K562 (cell line): ENCODE results near the gene ALOX12B. TPM values are rescaled to one million over a fixed set of nuclear protein-coding genes. Genes with fewer than 3 reads are reported as not detected.
A peak's percentile ranks its signal among the peaks of the same experiment; 100 is the strongest.

Experiments used
- ATAC-seq: fragments of 200-7000 bp; cut with Tn5 transposase; 3 replicates; pipeline ENCODE4 v1.9.1; 2020; ENCODE audit warnings: moderate library complexity
- BruUV-seq: library from RNA; stranded (reverse); fragments of 400-500 nt; replicated peaks from 2 replicates; lab custom pipeline; 2021; lab: Mats Ljungman, UMichigan
- CTCF ChIA-PET: fragments of 300-600 bp; formaldehyde crosslinking; extraction: SDS; loops from one replicate; lab custom pipeline; 2021; ENCODE audit warnings: low intra/inter-chr PET ratio; lab: Yijun Ruan, JAX
- POLR2A ChIA-PET: fragments of 300-600, 350-650 bp; sonication (Branson Sonifier 250); formaldehyde crosslinking; extraction: SDS; loops from one replicate; lab custom pipeline; 2021; ENCODE audit warnings: antibody characterized with exemption, inconsistent platforms; lab: Yijun Ruan, JAX
- DNase-seq, 4 experiments: peaks; one replicate each; pipeline versions ENCODE4 v3.0.0 to v3.0.0-alpha.2; 2011 to 2018; ENCODE audit warnings: low spot score in 3 of 4, mixed read lengths in 3 of 4; ENCODE audit errors: extremely low read depth in 1 of 4
- FAIRE-seq: peaks from 2 replicates; lab custom pipeline; 2011; peaks lifted over from hg19 to GRCh38; lab: Jason Lieb, UNC
- H2AFZ ChIP-seq: 2 replicates; pipeline ENCODE4 v1.6.0; 2011; ENCODE audit warnings: low read depth, low read length, control low read depth, inconsistent platforms
- H3K27ac ChIP-seq: fragments of 200-600 bp; 3 replicates; pipeline ENCODE4 v1.8.0; 2011; ENCODE audit warnings: low read depth, mild to moderate bottlenecking, control low read depth, inconsistent platforms, low read length, moderate library complexity, mixed read lengths; ENCODE audit errors: extremely low read depth
- H3K27me3 ChIP-seq, 2 experiments: fragments of 300-600 bp in 1 of 2; 2 replicates in 1 of 2; 3 replicates in 1 of 2; pipeline versions ENCODE4 v1.6.0 to v1.8.0; 2011; ENCODE audit warnings: inconsistent platforms in 2 of 2, low read length in 2 of 2, mild to moderate bottlenecking in 1 of 2, mixed read lengths in 1 of 2, moderate library complexity in 1 of 2; ENCODE audit not compliant: control insufficient read depth in 2 of 2, insufficient read depth in 2 of 2
- H3K36me3 ChIP-seq: fragments of 300-600 bp; 3 replicates; pipeline ENCODE4 v1.8.0; 2011; ENCODE audit warnings: mild to moderate bottlenecking, low read length, inconsistent platforms; ENCODE audit not compliant: control insufficient read depth, insufficient read depth
- H3K4me1 ChIP-seq, 2 experiments: fragments of 200-600 bp in 1 of 2; replicated peaks in 1 of 2; 2 replicates in 1 of 2; 3 replicates in 1 of 2; pipeline versions ENCODE4 v1.5.1 to v1.8.0; 2011; ENCODE audit warnings: inconsistent platforms in 2 of 2, low read length in 2 of 2, mild to moderate bottlenecking in 1 of 2, mixed read lengths in 1 of 2, moderate library complexity in 1 of 2; ENCODE audit not compliant: control insufficient read depth in 2 of 2, insufficient read depth in 2 of 2
- H3K4me2 ChIP-seq: 2 replicates; pipeline ENCODE4 v1.6.1; 2011; ENCODE audit warnings: low read length, control low read depth, inconsistent platforms, mixed read lengths; ENCODE audit not compliant: insufficient read depth
- H3K4me3 ChIP-seq: fragments of 200-600 bp; sonication (generic), shearing (Covaris generic); 2 replicates; pipeline ENCODE4 v1.5.1; 2016; ENCODE audit warnings: control low read depth, inconsistent platforms
- H3K79me2 ChIP-seq: fragments of 200-600 bp; 3 replicates; pipeline ENCODE4 v1.8.0; 2011; ENCODE audit warnings: low read length, inconsistent platforms; ENCODE audit not compliant: control insufficient read depth, insufficient read depth
- H3K9ac ChIP-seq, 2 experiments: 2 replicates each; pipeline versions ENCODE4 v1.6.0 to v1.6.1; 2011; ENCODE audit warnings: low read depth in 2 of 2, low read length in 2 of 2, control low read depth in 1 of 2, inconsistent platforms in 1 of 2, mild to moderate bottlenecking in 1 of 2, mixed read lengths in 1 of 2; ENCODE audit not compliant: insufficient read depth in 1 of 2
- H3K9me1 ChIP-seq: one replicate; pipeline ENCODE4 v1.6.0; 2011; ENCODE audit warnings: inconsistent platforms, mild to moderate bottlenecking, low read length, moderate library complexity; ENCODE audit not compliant: control insufficient read depth, insufficient read depth
- H3K9me3 ChIP-seq: replicated peaks from 2 replicates; pipeline ENCODE4 v1.5.1; 2011; ENCODE audit warnings: low read depth, low read length, inconsistent platforms; ENCODE audit not compliant: control insufficient read depth, insufficient read depth
- H4K20me1 ChIP-seq: replicated peaks from 2 replicates; pipeline ENCODE4 v1.6.1; 2011; ENCODE audit warnings: low read length, inconsistent platforms, mixed read lengths; ENCODE audit not compliant: control insufficient read depth, insufficient read depth
- ZNF121 ChIP-seq: sonication (generic); formaldehyde crosslinking; conservative IDR thresholded peaks from 2 replicates; pipeline ENCODE4 v1.8.0; 2022; ENCODE audit warnings: missing genetic modification reagents
- ZNF146 ChIP-seq: IDR thresholded peaks from one replicate; pipeline ENCODE4 v1.6.1; 2018; ENCODE audit warnings: missing compliant biosample characterization; ENCODE audit not compliant: unreplicated experiment
- ZNF444 ChIP-seq: fragments of 250-450 bp; sonication (Bioruptor Pico); IDR thresholded peaks from 2 replicates; pipeline ENCODE4 v1.4.0; 2020; ENCODE audit warnings: mild to moderate bottlenecking, moderate library complexity
- WGBS: fragments of 100-300 bp; shearing (Covaris generic); methylation state at CpG from one replicate; pipeline ENCODE4 v1.1.6; 2016; ENCODE audit warnings: low coverage, mixed read lengths; ENCODE audit not compliant: insufficient coverage; ENCODE audit errors: missing lambda C conversion rate; 5-methylcytosine and 5-hydroxymethylcytosine counted together
- in situ Hi-C: fragments of 300-500 bp; cut with MboI; formaldehyde crosslinking; loops from 4 replicates; pipeline ENCODE4 v1.15.0; 2018; ENCODE audit warnings: inconsistent platforms, mixed read lengths
- intact Hi-C: fragments of 100-400 bp; cut with micrococcal nuclease; formaldehyde crosslinking; loops from 2 replicates; pipeline ENCODE4 v1.14.2; 2022
- polyA plus RNA-seq, 8 experiments: library from polyadenylated mRNA; depleted of rRNA in 4 of 8; stranded (reverse) in 5 of 8; unstranded in 3 of 8; fragments of >200 nt; fragmentation: Nextera tagmentation in 2 of 8; fragmentation: Illumina TruSeq in 1 of 8; extraction: Ambion mirVana in 2 of 8; extraction: Trizol in 1 of 8; gene quantifications; 2 replicates each; pipeline versions ENCODE4 v1.2.1 to v1.2.3, GENCODE V29; 2011 to 2014; ENCODE audit warnings: inconsistent platforms in 1 of 8, missing spikeins in 1 of 8
- total RNA-seq, 7 experiments: library from RNA; depleted of rRNA in 6 of 7; stranded (reverse); fragments of >200 nt in 6 of 7; fragmentation: Illumina TruSeq in 2 of 7; extraction: Trizol in 2 of 7; gene quantifications; 2 replicates each; pipeline versions ENCODE4 v1.2.1 to v1.2.3, GENCODE V29; 2011 to 2021; ENCODE audit warnings: low replicate concordance in 1 of 7
- TF ChIP-seq, protein P1 (sequence below): fragments of 250-450 bp; sonication (Bioruptor Pico); IDR thresholded peaks from 2 replicates; pipeline ENCODE4 v1.4.0; 2020; ENCODE audit warnings: mild to moderate bottlenecking, moderate library complexity

Gene ALOX12B
- total and polyA plus RNA-seq, 9 of the 15 experiments (the other 6 are each of a cell fraction or from before 2014, with no cell fraction given): not detected

DNA sequence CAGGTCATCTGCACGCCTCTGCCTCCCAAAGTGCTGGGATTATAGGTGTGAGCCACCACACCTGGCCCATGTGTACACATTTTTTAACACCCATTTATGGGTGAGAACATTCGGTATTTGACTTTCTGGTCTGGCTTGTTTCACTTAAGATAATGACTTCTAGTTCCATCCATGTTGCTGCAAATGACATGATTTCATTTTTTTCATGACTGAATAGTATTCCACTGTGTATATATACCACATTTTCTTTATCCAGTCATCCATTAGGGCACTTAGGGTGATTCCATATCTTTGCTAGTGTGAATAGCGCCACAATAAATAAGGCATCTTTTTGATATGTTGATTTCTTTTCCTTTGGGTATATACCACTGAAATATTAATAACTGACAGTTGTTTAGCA, 5.6 kb downstream of the ALOX12B start:
- intact Hi-C loops: loop anchor here (2.0 kb wide), 1 partner anchor 37 kb away; the partner anchor contains the start of gene ALOXE3
- Histone ChIP-seq H3K4me1 (peaks cover 10 to 22% of the 10 kb centered on the region in 2 experiments; a peak in 4 of 5 replicates), H3K4me2 (no peak overlapping the region), H3K9me3 (no peaks in the 10 kb centered on the region), H3K9me1 (no peaks in the 10 kb centered on the region), H3K9ac (no peak overlapping the region), H3K4me3 (no peak overlapping the region), H3K36me3 (no peaks in the 10 kb centered on the region), H3K79me2 (no peaks in the 10 kb centered on the region), H4K20me1 (no peaks in the 10 kb centered on the region), H2AFZ (no peak overlapping the region), H3K27me3 (peaks cover 0 to 8% of the 10 kb centered on the region in 2 experiments; a peak in 2 of 5 replicates)
- in situ Hi-C loops: no loop called here
- DNase-seq: no peak
- POLR2A ChIA-PET: no interaction called here
- FAIRE-seq: no peak
- whole genome bisulfite sequencing: 54% methylated on average over 3 of the region's 3 CpGs
- CTCF ChIA-PET: no interaction called here
- no TSS peak for BruUV-seq
- ATAC-seq: no peak
- TF ChIP-seq, protein P1, sequence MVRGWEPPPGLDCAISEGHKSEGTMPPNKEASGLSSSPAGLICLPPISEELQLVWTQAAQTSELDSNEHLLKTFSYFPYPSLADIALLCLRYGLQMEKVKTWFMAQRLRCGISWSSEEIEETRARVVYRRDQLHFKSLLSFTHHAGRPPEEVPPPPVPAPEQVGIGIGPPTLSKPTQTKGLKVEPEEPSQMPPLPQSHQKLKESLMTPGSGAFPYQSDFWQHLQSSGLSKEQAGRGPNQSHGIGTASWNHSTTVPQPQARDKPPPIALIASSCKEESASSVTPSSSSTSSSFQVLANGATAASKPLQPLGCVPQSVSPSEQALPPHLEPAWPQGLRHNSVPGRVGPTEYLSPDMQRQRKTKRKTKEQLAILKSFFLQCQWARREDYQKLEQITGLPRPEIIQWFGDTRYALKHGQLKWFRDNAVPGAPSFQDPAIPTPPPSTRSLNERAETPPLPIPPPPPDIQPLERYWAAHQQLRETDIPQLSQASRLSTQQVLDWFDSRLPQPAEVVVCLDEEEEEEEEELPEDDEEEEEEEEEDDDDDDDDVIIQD (CRISPR knock-in tag): no peak
- TF ChIP-seq ZNF121 (CRISPR knock-in tag): 0 out of 2 replicates have a peak, but pooled peaks have one; percentile 13
- TF ChIP-seq ZNF444 (CRISPR knock-in tag): no peak
- peak; percentile 86 for TF ChIP-seq ZNF146 (CRISPR knock-in tag)
- TF ChIP-seq, all 486 proteins: peak for 2
- H3K27ac ChIP-seq: no peak overlapping the region; the same call in 2 of the 3 replicates
